Measurements from ENCODE around the gene DSG2. TPM values are rescaled to one million over a fixed set of nuclear protein-coding genes. Genes with fewer than 3 reads are reported as not detected.

Gene DSG2
- polyA plus RNA-seq, 3 donors = not detected

- intact Hi-C loops (cut with micrococcal nuclease) = no loop called here
- no peak overlapping the region for H2AFZ ChIP-seq (ENCODE audit: insufficient read depth, low read depth, low read length, poor library complexity, severe bottlenecking)
- WGBS (ENCODE audit: insufficient coverage) = 76% methylated on average over 8 of the region's 9 CpGs
- no peaks in the 10 kb centered on the region for H3K4me1 ChIP-seq (ENCODE audit: control insufficient read depth in 1 of 2, insufficient read depth in 2 of 2, low read length in 2 of 2)
- no peaks in the 10 kb centered on the region for H4K20me1 ChIP-seq (ENCODE audit: insufficient read depth, low read length)
- H3K4me3 ChIP-seq (replicated peaks in 1 of 3; ENCODE audit: low read depth in 2 of 3, low read length in 3 of 3) = no peak overlapping the region
- no peak overlapping the region for H3K9ac ChIP-seq (ENCODE audit: insufficient read depth, low read length, poor library complexity, severe bottlenecking)
- no peak overlapping the region for H3K27ac Mint-ChIP-seq
- DNase-seq = no peak
- no peak for TF ChIP-seq CTCF (IDR thresholded peaks at IDR 0.05)
- peaks cover 0 to 2% (median 0%) of the 10 kb centered on the region in 3 donors for H3K27me3 Mint-ChIP-seq (ENCODE audit: low read depth in 3 of 3)
- no peaks in the 10 kb centered on the region for H3K36me3 Mint-ChIP-seq
- H3K4me2 ChIP-seq (replicated peaks; ENCODE audit: extremely low read depth, low read length, poor library complexity, severe bottlenecking) = no peak overlapping the region
- H3K4me3 Mint-ChIP-seq = no peak overlapping the region
- H3K79me2 ChIP-seq (ENCODE audit: insufficient read depth, low read length) = no peaks in the 10 kb centered on the region
- no peaks in the 10 kb centered on the region for H3K4me1 Mint-ChIP-seq
- no peaks in the 10 kb centered on the region for H3K9me3 ChIP-seq (replicated peaks in 1 of 2; ENCODE audit: control insufficient read depth in 1 of 2, insufficient read depth in 1 of 2, low read length in 2 of 2)
- no peak overlapping the region for H3K27ac ChIP-seq (ENCODE audit: low read depth in 1 of 2, low read length in 2 of 2)
- no peaks in the 10 kb centered on the region for H3K9me3 Mint-ChIP-seq
- no peaks in the 10 kb centered on the region for H3K36me3 ChIP-seq (replicated peaks in 1 of 2; ENCODE audit: control insufficient read depth in 1 of 2, insufficient read depth in 2 of 2, low read length in 2 of 2)
- H3K27me3 ChIP-seq (ENCODE audit: control insufficient read depth in 2 of 2, insufficient read depth in 2 of 2, low read length in 2 of 2) = no peaks in the 10 kb centered on the region
Measured at GRCh38 chr18:31572368-31572767, 74.4 kb downstream of the DSG2 start.

- no peaks in the 10 kb centered on the region for H3K4me1 Mint-ChIP-seq
- Histone ChIP-seq H4K20me1 (ENCODE audit: insufficient read depth, low read length) (no peaks in the 10 kb centered on the region), H3K27ac (ENCODE audit: low read depth in 1 of 2, low read length in 2 of 2) (no peak overlapping the region), H3K9ac (ENCODE audit: insufficient read depth, low read length, poor library complexity, severe bottlenecking) (no peak overlapping the region), H3K4me2 (replicated peaks; ENCODE audit: extremely low read depth, low read length, poor library complexity, severe bottlenecking) (no peak overlapping the region), H3K4me1 (ENCODE audit: control insufficient read depth in 1 of 2, insufficient read depth in 2 of 2, low read length in 2 of 2) (no peaks in the 10 kb centered on the region), H3K36me3 (replicated peaks in 1 of 2; ENCODE audit: control insufficient read depth in 1 of 2, insufficient read depth in 2 of 2, low read length in 2 of 2) (no peaks in the 10 kb centered on the region), H2AFZ (ENCODE audit: insufficient read depth, low read depth, low read length, poor library complexity, severe bottlenecking) (no peak overlapping the region), H3K4me3 (replicated peaks in 1 of 3; ENCODE audit: low read depth in 2 of 3, low read length in 3 of 3) (no peak overlapping the region), H3K79me2 (ENCODE audit: insufficient read depth, low read length) (no peaks in the 10 kb centered on the region), H3K9me3 (replicated peaks in 1 of 2; ENCODE audit: control insufficient read depth in 1 of 2, insufficient read depth in 1 of 2, low read length in 2 of 2) (no peaks in the 10 kb centered on the region), H3K27me3 (ENCODE audit: control insufficient read depth in 2 of 2, insufficient read depth in 2 of 2, low read length in 2 of 2) (no peaks in the 10 kb centered on the region)
- 94% methylated on average over 3 of the region's 3 CpGs for WGBS (ENCODE audit: insufficient coverage)
- H3K27me3 Mint-ChIP-seq (ENCODE audit: low read depth in 3 of 3) = peaks cover 0 to 2% (median 0%) of the 10 kb centered on the region in 3 donors
- peaks cover 0 to 2% (median 0%) of the 10 kb centered on the region in 7 donors for H3K9me3 Mint-ChIP-seq
- TF ChIP-seq CTCF (IDR thresholded peaks at IDR 0.05) = no peak
- no peak overlapping the region for H3K4me3 Mint-ChIP-seq
- H3K27ac Mint-ChIP-seq = no peak overlapping the region
- no peaks in the 10 kb centered on the region for H3K36me3 Mint-ChIP-seq
- DNase-seq = no peak
- intact Hi-C loops (cut with micrococcal nuclease) = no loop called here
Measured at GRCh38 chr18:31573051-31573450, 75.1 kb downstream of the DSG2 start.

Data from CD14-positive monocyte (primary cell).